RWPE1 (cell line): ENCODE results near the gene GRIN2A.

Experiments used
- CTCF ChIA-PET: fragments of 350-600 bp; sonication (Branson Sonifier 250); formaldehyde crosslinking; extraction: SDS; loops from one replicate; lab custom pipeline; 2021; lab: Yijun Ruan, JAX
- POLR2A ChIA-PET: fragments of 400-600 bp; formaldehyde crosslinking; extraction: SDS; loops from one replicate; lab custom pipeline; 2020; ENCODE audit warnings: antibody characterized with exemption; ENCODE audit not compliant: low non-redundant PET; lab: Yijun Ruan, JAX
- DNase-seq: peaks from one replicate; pipeline ENCODE4 v3.0.0; 2012; ENCODE audit warnings: low spot score
- H3K27ac ChIP-seq: fragments of 450-650 bp; 2 replicates; pipeline ENCODE4 v1.5.1; 2017
- CTCF ChIP-seq: fragments of 450-650 bp; conservative IDR thresholded peaks from 2 replicates; pipeline ENCODE4 v1.5.1; 2017; ENCODE audit warnings: low read depth, mild to moderate bottlenecking

GRIN2A gene

GRCh38 chr16:9816644-9817043 is 365.6 kb downstream of the GRIN2A start:
- no peak for DNase-seq
- no peak for TF ChIP-seq CTCF
- ChIA-PET CTCF (no interaction called here), POLR2A (no interaction called here)
- no peak overlapping the region for H3K27ac ChIP-seq

- CTCF ChIA-PET = interaction anchor here (0.7 kb wide), 1 partner anchor 31 kb away, joined by 9 read pairs; no protein-coding TSS in a partner anchor
- TF ChIP-seq CTCF = no peak
- POLR2A ChIA-PET = no interaction called here
- DNase-seq = no peak
- no peak overlapping the region for H3K27ac ChIP-seq
Measured at GRCh38 chr16:9813665-9814064, 368.6 kb downstream of the GRIN2A start.

GRCh38 chr16:9808210-9808609 is 374.0 kb downstream of the GRIN2A start:
- DNase-seq = no peak
- ChIA-PET POLR2A (no interaction called here), CTCF (no interaction called here)
- H3K27ac ChIP-seq = no peak overlapping the region
- TF ChIP-seq CTCF = no peak

GRCh38 chr16:9807302-9807701 is 374.9 kb downstream of the GRIN2A start:
- POLR2A ChIA-PET = no interaction called here

GRCh38 chr16:9805109-9805508 is 377.1 kb downstream of the GRIN2A start:
- ChIA-PET POLR2A (no interaction called here), CTCF (no interaction called here)
- no peak for DNase-seq
- TF ChIP-seq CTCF = no peak
- no peak overlapping the region for H3K27ac ChIP-seq

More at GRCh38 chr16:9807302-9807701, 374.9 kb downstream of the GRIN2A start:
- no peak for TF ChIP-seq CTCF
- CTCF ChIA-PET = no interaction called here
- DNase-seq = no peak
- no peak overlapping the region for H3K27ac ChIP-seq

- ChIA-PET POLR2A (no interaction called here), CTCF (no interaction called here)
- no peak overlapping the region for H3K27ac ChIP-seq
- DNase-seq = no peak
- no peak for TF ChIP-seq CTCF
Measured at GRCh38 chr16:9802160-9802559, 380.1 kb downstream of the GRIN2A start.

- no peak overlapping the region for H3K27ac ChIP-seq
- no peak for DNase-seq
- TF ChIP-seq CTCF = no peak
- ChIA-PET CTCF (no interaction called here), POLR2A (no interaction called here)
Measured at GRCh38 chr16:9801651-9802050, 380.6 kb downstream of the GRIN2A start.
